Sigmoid colon (tissue), 4 donors: ENCODE data around the gene CALHM1.

Source experiments
- CTCF ChIP-seq, 4 experiments: fragments of 450-650 bp in 3 of 4; fragments of 200-600 bp in 1 of 4; IDR thresholded peaks; one replicate each; pipeline ENCODE4 v1.5.1; 2016 to 2019; ENCODE audit warnings: antibody characterized with exemption in 4 of 4, mild to moderate bottlenecking in 3 of 4, moderate library complexity in 2 of 4
- EP300 ChIP-seq, 4 donors: sonication (generic); formaldehyde crosslinking; IDR thresholded peaks; one replicate each; pipeline ENCODE4 v1.6.1; 2017; ENCODE audit warnings: antibody characterized with exemption in 4 of 4
- POLR2AphosphoS5 ChIP-seq, 4 donors: sonication (generic); formaldehyde crosslinking; IDR thresholded peaks; one replicate each; pipeline ENCODE4 v1.6.1; 2017; ENCODE audit warnings: antibody characterized with exemption in 4 of 4

- TF ChIP-seq EP300 (IDR thresholded peaks at IDR 0.05), result no peak
- no peak for TF ChIP-seq CTCF (IDR thresholded peaks at IDR 0.05)
- TF ChIP-seq POLR2AphosphoS5 (IDR thresholded peaks at IDR 0.05), result no peak
Measured at GRCh38 chr10:103463499-103463898, 4.8 kb upstream of the CALHM1 start.
